NCI-H2171 (cell line): ENCODE data around the gene AHRR.

ENCODE experiments used
- DNase-seq: peaks from one replicate; lab custom pipeline; 2025; lab: John Stamatoyannopoulos, UW

The AHRR gene

DNA sequence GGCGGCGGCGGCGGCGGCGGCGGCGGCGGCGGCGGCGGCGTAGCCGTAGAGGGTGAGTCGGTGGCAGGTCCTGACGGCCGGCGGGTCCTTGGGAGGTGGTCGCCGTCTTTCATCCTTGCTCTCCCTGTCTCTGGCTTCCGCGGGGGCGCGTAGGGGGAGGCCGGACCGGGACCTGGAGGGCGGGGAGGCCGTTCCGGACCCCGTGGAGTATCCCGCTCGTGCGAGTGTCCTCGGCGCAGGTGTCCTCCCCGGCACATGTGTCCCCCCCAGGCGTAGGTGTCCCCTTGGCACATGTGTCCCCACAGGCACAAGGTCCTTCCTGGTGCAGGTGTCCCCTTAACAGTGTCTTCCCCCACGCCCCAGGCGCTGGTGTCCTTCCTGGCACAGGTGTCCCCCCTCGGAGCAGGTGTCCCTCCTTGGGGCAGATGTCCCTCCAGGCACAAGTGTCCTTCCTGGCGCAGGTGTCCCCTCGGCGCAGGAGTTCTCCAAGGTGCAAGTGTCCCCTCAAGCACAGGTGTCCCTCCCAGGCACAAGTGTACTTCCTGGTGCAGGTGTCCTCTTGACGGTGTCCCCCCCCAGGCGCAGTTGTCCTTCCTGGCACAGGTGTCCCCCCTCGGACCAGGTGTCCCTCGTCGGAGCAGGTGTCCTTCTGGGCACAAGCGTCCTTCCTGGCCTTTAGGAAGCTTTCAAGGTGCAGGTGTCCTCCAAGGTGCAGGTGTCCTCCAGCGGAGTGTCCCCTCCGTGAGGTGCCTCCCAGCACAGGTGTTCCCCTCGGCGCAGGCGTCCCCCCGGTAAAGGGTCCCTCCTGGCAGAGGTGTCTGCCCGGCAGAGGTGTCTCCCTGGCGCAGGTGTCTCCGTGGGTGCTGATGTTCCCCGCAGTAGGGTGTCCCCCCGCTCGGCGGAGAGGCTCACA lies 122.0 kb downstream of the AHRR start:
- no peak for DNase-seq

DNA sequence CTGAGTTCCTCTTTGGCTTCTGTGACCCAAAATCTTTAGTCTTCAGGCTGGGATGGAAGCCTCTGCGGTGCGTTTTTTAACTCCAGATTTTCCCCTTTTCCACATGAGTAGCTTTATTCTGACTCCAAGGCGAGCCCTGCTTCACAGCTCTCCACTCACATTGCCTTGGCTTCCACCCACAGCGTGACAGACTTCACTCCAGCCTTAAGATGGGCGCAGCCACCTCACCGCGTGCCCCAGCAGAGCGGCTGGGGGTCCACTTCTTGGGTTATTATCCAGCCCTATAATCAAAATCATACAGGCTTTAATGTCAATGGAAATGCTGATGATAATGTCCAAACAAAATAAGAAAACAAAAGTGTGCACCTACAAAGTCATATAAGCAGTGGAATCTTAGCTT lies 122.7 kb downstream of the AHRR start:
- DNase-seq = no peak

DNA sequence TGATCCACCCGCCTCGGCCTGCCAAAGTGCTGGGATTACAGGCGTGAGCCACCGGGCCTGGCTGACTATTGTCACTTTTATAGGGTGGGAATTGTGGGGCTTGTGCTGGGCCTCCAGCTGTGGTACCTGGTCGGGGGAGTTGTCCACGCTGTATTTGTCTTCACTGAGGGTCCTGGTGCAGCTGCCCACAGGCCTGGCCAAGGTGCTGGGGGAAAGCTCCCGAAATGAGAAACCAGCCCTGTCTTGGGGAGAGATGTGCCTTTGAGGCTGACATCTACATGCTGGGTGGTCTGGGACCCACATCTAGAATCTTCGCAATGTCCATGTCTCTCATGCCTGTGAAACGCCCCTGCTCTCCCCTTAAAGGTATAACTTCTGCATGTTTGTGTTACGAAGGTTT lies 124.1 kb downstream of the AHRR start:
- DNase-seq = no peak

DNA sequence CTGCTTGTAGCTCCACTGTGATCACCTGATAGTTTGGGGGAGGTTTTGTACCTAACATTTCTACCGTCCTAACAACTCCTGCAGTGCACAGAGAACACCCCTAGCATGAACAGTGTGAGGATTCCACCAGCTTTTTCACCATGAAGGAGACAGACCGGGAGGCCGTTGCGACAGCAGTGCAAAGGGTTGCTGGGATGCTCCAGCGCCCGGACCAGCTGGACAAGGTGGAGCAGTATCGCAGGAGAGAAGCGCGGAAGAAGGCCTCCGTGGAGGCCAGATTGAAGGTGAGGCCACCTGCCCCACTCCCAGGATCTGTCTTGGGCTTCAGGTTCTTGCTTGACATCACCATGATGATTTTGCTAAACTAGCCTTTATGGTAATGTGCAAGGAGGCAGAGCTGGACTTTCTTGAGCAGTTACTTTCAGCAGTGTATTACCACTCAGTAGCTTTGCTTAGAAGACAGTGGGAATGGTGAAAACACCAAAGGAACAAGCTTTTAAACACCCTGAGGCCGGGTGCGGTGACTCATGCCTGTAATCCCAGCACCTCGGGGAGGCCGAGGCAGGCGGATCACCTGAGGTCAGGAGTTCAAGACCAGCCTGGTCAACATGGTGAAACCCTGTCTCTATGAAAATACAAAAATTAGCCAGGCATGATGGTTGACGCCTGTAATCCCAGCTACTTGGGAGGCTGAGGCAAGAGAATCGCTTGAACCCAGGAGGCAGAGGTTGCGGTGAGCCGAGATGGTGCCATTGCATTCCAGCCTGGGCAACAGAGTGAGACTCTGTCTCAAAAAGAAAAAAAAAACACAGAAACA lies 124.8 kb downstream of the AHRR start:
- no peak for DNase-seq

DNA sequence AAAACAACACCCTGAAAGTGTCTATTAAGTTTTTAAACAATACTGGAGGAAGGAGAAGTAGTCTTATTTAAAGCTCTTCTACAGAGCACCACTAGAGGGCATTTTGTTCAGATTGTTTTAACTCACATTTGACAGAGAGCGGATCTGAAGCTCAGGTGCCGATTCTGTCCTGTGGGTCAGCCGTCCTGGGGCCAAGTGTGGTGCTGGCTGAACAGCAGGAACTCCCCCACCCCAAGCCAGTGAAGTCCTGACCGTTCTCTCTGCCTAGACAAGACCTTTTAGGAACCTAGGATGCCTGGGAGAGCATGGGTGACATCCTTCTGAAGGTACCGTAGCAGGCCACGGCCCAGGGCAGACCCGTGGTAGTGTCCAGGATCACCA lies 125.4 kb downstream of the AHRR start:
- DNase-seq = no peak

DNA sequence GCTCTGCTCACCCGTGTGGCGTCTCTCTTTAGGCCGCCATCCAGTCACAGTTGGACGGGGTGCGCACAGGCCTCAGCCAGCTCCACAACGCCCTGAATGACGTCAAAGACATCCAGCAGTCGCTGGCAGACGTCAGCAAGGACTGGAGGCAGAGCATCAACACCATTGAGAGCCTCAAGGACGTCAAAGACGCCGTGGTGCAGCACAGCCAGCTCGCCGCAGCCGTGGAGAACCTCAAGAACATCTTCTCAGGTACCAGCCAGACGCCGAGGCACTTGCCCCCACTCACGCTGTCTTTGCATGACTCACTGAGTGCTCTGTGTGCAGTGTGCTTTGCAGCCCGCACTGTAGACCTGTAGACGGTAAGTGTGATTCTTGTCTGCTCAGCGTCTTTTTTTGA lies 126.0 kb downstream of the AHRR start:
- DNase-seq = no peak

DNA sequence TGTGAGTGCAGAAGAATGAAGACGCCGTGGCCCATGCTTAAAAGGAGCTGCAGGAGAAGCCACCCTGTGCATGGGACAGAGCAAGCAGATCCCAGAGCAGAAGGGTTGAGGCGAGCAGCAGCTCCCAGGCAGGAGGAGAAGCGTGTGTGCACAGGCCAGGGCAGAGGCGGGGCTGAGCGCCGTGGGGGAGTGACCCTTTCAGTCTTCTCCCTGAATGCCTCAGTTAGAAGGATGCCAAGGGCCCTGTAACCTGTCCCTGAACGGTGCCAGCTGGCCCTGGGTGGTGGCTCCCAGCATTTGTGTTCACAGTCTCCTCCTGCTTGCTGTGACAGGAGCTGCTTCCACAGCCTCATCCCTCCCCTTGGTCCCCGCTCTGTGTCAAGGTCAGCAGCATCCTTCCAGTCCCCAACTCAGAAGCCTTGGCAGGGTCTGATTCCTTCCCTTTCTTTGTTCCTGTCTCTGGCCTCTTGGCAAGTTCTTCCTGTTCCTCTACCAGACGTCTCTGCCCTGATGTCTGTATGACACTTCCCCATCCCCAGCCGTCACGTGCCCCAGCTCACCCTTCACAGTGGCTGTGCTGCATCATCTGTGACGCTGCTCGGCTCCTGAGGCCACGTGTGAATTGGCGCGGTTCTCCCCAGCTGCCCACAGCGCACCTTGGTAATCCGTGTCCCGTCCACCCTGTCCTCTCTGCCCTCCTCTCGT lies 126.7 kb downstream of the AHRR start:
- no peak for DNase-seq

DNA sequence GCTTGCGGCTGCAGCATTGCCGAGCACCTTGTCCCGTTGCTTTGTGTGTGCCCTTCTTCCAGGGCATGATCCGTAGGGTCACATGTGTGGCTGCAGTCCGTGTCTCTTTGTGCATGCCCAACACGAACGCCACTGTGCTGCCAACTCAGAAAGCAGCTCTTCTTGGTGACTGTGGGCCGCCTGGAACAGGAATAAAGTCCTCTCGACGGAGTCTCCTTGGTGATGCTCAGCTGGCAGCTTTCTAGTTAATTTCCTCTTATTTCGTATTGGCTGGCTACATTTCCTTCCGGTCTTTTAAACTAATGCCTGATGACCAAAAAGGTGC lies 127.2 kb downstream of the AHRR start:
- no peak for DNase-seq

DNA sequence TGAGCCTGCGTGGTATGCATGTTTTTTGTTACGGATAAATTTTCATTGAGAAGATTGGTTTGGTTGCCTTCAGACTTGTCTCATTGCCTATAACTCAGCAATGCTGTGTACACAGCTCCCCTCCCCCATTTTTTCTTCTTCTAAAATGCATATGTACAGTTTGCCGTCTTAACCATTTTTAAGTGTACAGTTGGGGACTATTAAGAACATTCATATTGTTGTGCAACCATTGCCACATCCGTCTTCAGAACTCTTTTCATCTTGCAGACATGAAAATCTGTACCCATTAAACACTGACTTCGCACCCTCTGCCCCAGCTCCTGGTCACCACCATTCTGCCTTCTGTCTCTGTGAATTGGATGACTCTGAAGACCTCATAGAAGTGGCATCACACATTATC lies 127.6 kb downstream of the AHRR start:
- DNase-seq = no peak

DNA sequence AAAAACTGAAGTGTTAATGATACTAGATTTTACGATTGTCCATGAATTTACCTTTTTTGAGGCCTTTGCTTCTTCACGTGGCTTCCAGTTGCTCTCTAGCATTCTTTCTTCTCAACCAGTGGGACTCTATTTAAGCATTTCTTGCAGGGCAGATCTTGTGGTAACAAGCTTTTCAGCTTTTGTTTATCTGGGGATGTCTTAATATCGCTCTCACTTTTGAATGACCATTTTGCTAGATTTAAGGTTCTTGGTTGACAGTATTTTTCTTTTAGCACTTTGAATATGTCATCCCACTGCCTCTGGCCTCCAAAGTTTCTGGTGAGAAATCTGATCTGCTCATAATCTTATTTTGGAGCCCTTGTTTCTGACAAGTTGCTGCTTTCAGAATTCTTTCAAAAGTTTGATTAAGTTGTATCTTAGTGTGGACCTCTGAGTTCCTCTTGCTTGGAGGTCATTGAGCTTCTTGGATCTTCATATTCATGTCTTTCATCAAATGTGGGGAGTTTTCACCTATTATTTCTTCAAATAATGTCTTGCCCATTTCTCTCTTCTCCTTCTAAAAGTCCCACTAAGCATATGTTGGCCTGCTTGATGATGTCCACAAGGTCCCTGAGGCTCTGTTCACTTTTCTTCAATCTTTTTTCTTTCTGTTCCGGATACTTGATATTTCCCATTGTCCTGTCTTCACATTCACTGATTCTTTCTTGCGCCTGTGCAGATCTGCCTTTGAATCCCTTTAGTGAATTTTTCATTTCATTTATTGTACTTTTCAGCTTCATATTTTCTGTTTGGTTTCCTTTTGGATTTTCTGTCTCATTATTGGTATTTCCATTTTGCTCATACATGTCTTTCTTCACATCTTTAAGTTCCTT lies 130.3 kb downstream of the AHRR start:
- DNase-seq = no peak

DNA sequence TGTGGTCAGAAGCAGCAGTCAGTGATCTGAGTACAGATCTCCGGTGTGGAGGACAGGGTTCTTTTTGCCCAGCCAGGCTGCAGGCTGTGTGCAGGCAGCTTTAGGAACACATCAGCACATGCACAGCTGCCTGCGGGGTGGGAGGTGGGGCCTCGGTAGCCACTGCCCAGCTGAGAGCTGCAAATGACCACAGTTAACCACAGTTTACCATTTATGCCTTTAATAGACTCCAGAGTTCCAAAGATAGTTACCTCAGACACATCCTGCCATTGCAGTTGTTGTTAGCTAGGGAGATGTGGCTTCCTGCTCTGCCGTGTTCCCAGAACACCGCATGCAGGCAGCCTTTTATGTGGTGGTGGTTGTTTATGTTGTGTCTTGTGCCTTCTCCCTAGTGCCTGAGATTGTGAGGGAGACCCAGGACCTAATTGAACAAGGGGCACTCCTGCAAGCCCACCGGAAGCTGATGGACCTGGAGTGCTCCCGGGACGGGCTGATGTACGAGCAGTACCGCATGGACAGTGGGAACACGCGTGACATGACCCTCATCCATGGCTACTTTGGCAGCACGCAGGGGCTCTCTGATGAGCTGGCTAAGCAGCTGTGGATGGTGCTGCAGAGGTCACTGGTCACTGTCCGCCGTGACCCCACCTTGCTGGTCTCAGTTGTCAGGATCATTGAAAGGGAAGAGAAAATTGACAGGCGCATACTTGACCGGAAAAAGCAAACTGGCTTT lies 131.6 kb downstream of the AHRR start:
- no peak for DNase-seq

DNA sequence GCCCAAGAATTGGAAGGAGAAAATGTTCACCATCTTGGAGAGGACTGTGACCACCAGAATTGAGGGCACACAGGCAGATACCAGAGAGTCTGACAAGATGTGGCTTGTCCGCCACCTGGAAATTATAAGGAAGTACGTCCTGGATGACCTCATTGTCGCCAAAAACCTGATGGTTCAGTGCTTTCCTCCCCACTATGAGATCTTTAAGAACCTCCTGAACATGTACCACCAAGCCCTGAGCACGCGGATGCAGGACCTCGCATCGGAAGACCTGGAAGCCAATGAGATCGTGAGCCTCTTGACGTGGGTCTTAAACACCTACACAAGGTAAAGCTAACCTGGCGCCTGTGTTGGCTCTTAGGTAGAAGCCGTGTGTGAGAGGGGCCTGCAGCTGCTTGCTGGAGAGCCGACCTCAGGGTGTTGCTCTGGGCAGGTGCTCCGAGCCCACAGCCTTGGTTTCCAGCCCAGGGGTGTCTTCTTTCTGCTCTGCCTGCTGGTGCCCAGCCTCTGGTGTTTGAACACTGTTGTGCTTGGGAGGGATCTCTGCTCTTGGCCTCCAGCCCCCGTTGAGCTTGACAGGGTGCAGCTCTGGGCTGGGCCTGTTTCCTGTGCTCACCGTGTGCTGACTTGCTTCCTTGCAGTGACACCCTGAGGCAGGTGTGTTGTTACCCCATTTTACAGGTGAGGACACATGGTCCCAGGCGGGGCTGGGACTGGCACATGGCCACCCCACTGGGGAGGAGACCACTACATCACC lies 132.4 kb downstream of the AHRR start:
- DNase-seq = no peak

DNA sequence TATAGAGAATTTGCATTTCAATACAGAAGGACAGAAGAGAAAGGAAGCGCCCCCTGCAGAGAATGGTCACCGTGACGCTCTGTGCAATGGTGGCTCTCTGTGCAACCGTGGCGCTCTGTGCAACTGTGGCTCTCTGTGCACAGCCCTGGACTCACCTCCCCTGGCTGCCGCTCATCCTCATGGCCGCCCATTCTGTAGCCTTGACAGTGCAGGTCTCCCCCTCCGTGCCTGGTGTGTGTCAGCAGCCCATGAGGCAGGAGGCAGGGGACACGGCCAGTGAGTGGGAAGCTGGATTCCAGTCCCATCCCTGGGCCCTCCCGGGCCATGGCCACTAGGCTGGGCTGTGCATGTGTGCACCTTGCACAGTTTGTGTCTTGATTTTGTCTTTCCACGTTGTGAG lies 133.4 kb downstream of the AHRR start:
- no peak for DNase-seq

DNA sequence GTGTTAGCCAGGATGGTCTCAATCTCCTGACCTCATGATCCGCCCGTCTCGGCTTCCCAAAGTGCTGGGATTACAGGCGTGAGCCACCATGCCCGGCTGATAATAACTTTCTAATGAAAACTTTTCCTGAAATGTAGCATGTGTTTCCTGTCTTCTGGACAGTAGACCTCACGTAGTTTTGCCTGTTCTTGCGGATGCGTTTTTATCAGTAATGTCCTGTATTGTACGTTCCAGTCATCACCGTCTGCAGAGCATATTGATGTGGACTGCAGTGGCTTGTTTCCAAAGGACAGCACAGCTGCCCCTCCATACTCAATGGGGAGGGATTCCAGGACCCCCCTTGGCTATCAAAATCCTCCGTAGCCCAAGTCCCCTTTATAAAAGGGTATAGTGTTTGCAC lies 134.3 kb downstream of the AHRR start:
- DNase-seq = no peak

DNA sequence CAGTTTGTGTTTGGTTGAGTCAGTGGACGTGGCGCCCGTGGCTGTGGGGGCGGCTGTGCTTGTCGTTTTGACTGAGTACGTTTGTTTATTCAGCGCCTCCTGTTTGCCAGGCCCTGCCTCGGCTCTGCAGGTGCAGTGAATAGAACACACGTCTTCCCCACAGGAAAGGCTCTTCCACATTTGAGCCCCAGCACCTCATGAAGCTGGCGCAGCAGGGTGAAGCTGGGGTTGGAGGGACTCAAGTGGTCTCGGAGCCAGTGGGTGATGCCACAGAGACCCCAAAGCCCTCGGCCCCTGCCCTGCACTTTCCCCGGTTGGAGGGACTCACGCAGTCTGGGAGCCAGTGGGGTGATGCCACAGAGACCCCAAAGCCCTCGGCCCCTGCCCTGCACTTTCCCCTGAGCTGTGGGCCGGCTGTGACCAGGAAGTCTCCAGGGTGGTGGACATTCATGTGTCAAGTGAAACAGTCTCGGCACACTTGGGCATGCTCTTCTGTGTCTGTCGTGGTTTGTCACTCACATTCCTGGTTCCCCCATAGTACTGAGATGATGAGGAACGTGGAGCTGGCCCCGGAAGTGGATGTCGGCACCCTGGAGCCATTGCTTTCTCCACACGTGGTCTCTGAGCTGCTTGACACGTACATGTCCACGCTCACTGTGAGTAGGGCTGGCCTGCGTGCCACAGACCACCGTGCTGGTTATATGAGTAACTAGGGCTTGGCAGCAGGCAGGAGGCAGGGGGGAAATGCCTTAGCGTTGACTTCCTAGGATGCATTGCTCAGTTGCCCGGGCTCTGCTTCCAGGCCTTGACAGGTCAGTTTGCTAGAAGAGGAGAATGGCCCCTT lies 135.1 kb downstream of the AHRR start:
- no peak for DNase-seq

DNA sequence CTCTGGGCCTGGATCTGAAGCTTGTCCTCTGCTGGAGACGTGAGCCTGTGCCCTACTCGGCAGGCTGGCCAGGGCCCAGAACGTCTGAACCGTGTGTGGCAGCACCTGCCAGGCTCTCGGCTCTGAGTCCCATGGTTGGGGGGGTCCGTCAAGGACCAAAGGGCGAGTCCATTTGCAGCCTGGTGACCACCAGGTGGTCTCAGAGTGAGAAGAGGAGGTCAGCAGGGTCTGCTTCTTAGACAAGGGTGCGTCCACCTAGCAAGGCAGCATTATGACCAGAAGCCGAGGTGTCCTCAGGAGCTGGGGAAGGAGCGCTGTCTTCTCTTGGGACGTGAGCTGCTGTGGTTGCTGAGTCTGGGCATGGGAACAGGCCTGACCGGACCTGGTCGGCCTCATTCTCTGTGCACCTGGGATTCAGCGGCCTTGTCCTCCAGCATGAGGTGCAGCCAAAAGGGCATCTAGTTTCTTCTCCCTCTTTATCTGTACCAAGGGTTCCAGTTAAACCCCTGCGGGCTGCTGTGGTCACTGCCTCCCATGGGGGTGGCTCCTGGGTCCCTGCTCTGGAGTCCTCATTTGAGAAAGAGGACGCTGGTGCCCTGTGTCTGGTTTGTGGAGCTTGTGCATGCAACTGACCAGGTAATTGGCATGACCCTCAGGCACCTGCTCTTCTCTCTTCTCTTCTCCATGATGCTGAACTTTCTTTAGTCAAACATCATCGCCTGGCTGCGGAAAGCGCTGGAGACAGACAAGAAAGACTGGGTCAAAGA lies 135.9 kb downstream of the AHRR start:
- DNase-seq = no peak

DNA sequence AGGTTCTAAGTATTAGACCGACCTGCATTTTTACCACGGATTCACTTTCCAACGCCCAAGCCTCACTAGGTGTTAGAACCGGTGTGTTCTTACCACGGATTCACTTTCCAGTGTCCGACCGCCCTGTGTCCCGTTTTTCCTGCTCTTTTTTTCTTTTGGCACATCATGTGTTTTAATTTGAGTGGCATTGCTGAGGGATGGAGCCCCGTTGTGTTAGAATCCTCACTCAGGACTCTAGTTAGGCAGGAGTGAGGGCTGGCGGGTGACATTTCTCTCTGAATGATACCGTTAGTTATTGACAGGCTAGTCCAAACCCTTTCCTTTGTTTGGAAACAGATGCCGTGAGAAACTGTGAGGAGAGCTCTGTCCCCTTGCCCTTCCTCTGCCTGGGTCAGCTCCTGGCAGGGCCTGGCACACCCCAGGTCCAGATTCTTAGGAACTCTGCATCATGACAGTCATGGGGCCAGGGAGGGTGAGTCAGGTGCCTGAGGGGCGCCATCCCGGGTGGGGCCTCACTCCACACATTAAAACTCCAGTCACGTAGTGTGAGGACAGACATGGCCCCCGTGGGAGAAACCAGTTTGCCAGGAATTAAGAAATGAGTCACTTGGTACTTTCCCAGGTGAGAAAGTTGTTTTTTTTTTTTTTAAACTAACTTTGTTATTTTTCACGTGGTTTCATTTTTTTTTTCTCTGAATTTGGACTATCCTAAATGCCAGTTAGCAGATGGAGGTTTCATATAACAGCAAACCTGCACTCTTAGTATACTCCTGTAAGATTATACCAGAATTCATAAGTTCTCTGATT lies 137.2 kb downstream of the AHRR start:
- DNase-seq = no peak
